Stimulated activated CD4-positive, alpha-beta T cell treated with anti-CD3 and anti-CD28 coated beads, Interleukin-15, amount 100 ng/mL, for 1 hour (primary cell): ENCODE measurements around the gene LIN37.

Experiments
- DNase-seq, 2 donors: peaks; one replicate each; pipeline ENCODE4 v3.0.0-alpha.2; 2020; ENCODE audit warnings: low read depth in 1 of 2, low spot score in 1 of 2

Gene LIN37

GRCh38 chr19:35748106-35749020 is at the start of gene LIN37:
LIN37 (plus strand) TSS chr19:35748576; CDS start chr19:35748725, 149 bp downstream.
- DNase-seq: peak; percentile 94 to 97

- DNase-seq: peak; percentile 80 to 83
Observed at GRCh38 chr19:35702223-35703012, 46.0 kb upstream of the LIN37 start.

GRCh38 chr19:35703343-35703742 is 45.0 kb upstream of the LIN37 start:
- no peak for DNase-seq

GRCh38 chr19:35704218-35704617 is 44.2 kb upstream of the LIN37 start, which contains the start of gene ZBTB32:
ZBTB32 (plus strand) TSS chr19:35704558; CDS start chr19:35714627, 10,069 bp downstream.
- no peak for DNase-seq

- DNase-seq: no peak
Observed at GRCh38 chr19:35708391-35708790, 40.0 kb upstream of the LIN37 start.

- DNase-seq: no peak
Observed at GRCh38 chr19:35710784-35711723, 37.3 kb upstream of the LIN37 start.

GRCh38 chr19:35712567-35713505 is 35.5 kb upstream of the LIN37 start:
- no peak for DNase-seq

GRCh38 chr19:35713506-35713850 is 34.9 kb upstream of the LIN37 start:
- DNase-seq: no peak

- DNase-seq: no peak
Observed at GRCh38 chr19:35713904-35714495, 34.4 kb upstream of the LIN37 start.

GRCh38 chr19:35714601-35715354 is 33.6 kb upstream of the LIN37 start:
- no peak for DNase-seq

- no peak for DNase-seq
Observed at GRCh38 chr19:35715355-35715809, 33.0 kb upstream of the LIN37 start.

- DNase-seq: no peak
Observed at GRCh38 chr19:35715981-35716800, 32.2 kb upstream of the LIN37 start.

GRCh38 chr19:35716801-35717664 is 31.3 kb upstream of the LIN37 start:
- DNase-seq: peak; percentile 93 to 94

- no peak for DNase-seq
Observed at GRCh38 chr19:35717665-35718344, 30.6 kb upstream of the LIN37 start, which contains the start of gene KMT2B. KMT2B (plus strand) TSS chr19:35718003; CDS start chr19:35718019, 16 bp downstream.

- peak in 1 of 2 donors; percentile 21 for DNase-seq
Observed at GRCh38 chr19:35718345-35719041, 29.9 kb upstream of the LIN37 start.
